Trophoblast cell (in vitro differentiated cells and primary cell): ENCODE results near the gene COL16A1.

ENCODE experiments used
- DNase-seq, 2 donors: peaks; one replicate each; pipeline ENCODE4 v3.0.0-alpha.2; 2016
- H2AFZ ChIP-seq: 2 replicates; pipeline ENCODE4 v1.6.1; 2013; ENCODE audit warnings: low read length, moderate library complexity, mild to moderate bottlenecking; ENCODE audit not compliant: insufficient read depth, poor library complexity
- H2AK5ac ChIP-seq: 2 replicates; pipeline ENCODE4 v1.6.1; 2013; ENCODE audit warnings: mild to moderate bottlenecking, low read length
- H2BK120ac ChIP-seq: 2 replicates; pipeline ENCODE4 v1.6.1; 2013; ENCODE audit warnings: low read length, mild to moderate bottlenecking, moderate library complexity; ENCODE audit not compliant: insufficient read depth, poor library complexity
- H2BK12ac ChIP-seq: 2 replicates; pipeline ENCODE4 v1.6.1; 2013; ENCODE audit warnings: mild to moderate bottlenecking, low read length, moderate library complexity
- H2BK5ac ChIP-seq: 2 replicates; pipeline ENCODE4 v1.6.1; 2013; ENCODE audit warnings: low read length, low read depth, moderate library complexity, mild to moderate bottlenecking; ENCODE audit not compliant: poor library complexity
- H3K14ac ChIP-seq: 2 replicates; pipeline ENCODE4 v1.6.1; 2013; ENCODE audit warnings: mild to moderate bottlenecking, low read length
- H3K18ac ChIP-seq: 2 replicates; pipeline ENCODE4 v1.6.1; 2013; ENCODE audit warnings: mild to moderate bottlenecking, low read length
- H3K23ac ChIP-seq: 2 replicates; pipeline ENCODE4 v1.6.1; 2013; ENCODE audit warnings: low read length
- H3K27ac ChIP-seq: 2 replicates; pipeline ENCODE4 v1.5.1; 2013; ENCODE audit warnings: low read depth, mild to moderate bottlenecking, inconsistent platforms, low read length, moderate library complexity
- H3K27me3 ChIP-seq: 2 replicates; pipeline ENCODE4 v1.6.1; 2013; ENCODE audit warnings: inconsistent platforms, mild to moderate bottlenecking, low read length, moderate library complexity; ENCODE audit not compliant: insufficient read depth
- H3K36me3 ChIP-seq, 2 experiments: 1 replicate in 1 of 2; 2 replicates in 1 of 2; pipeline ENCODE4 v1.6.1; 2013; ENCODE audit warnings: low read length in 2 of 2, mild to moderate bottlenecking in 2 of 2, moderate library complexity in 1 of 2; ENCODE audit not compliant: insufficient read depth in 2 of 2, control insufficient read depth in 1 of 2
- H3K4ac ChIP-seq: 2 replicates; pipeline ENCODE4 v1.6.1; 2013; ENCODE audit warnings: low read depth, mild to moderate bottlenecking, low read length, moderate library complexity
- H3K4me1 ChIP-seq, 2 experiments: 1 replicate in 1 of 2; 2 replicates in 1 of 2; pipeline ENCODE4 v1.6.1; 2013; ENCODE audit warnings: low read length in 2 of 2, mild to moderate bottlenecking in 2 of 2, moderate library complexity in 1 of 2; ENCODE audit not compliant: insufficient read depth in 2 of 2, control insufficient read depth in 1 of 2
- H3K4me2 ChIP-seq: 2 replicates; pipeline ENCODE4 v1.6.1; 2013; ENCODE audit warnings: inconsistent platforms, mild to moderate bottlenecking, low read length, moderate library complexity
- H3K4me3 ChIP-seq: 2 replicates; pipeline ENCODE4 v1.5.1; 2013; ENCODE audit warnings: mild to moderate bottlenecking, low read depth, low read length, inconsistent platforms
- H3K79me1 ChIP-seq: one replicate; pipeline ENCODE4 v1.6.1; 2013; ENCODE audit warnings: low read length
- H3K79me2 ChIP-seq: 2 replicates; pipeline ENCODE4 v1.6.1; 2013; ENCODE audit warnings: low read length, mild to moderate bottlenecking; ENCODE audit not compliant: control insufficient read depth, insufficient read depth, poor library complexity
- H3K9ac ChIP-seq: 2 replicates; pipeline ENCODE4 v1.6.1; 2013; ENCODE audit warnings: mild to moderate bottlenecking, low read length
- H3K9me3 ChIP-seq: 2 replicates; pipeline ENCODE4 v1.6.1; 2013; ENCODE audit warnings: low read depth, mild to moderate bottlenecking, control low read depth, inconsistent platforms, low read length; ENCODE audit not compliant: insufficient read depth
- H4K12ac ChIP-seq: 2 replicates; pipeline ENCODE4 v1.6.1; 2013; ENCODE audit warnings: low read depth, mild to moderate bottlenecking, low read length, moderate library complexity
- H4K8ac ChIP-seq: 2 replicates; pipeline ENCODE4 v1.6.1; 2013; ENCODE audit warnings: low read depth, mild to moderate bottlenecking, low read length, moderate library complexity
- H4K91ac ChIP-seq: one replicate; pipeline ENCODE4 v1.6.1; 2013; ENCODE audit warnings: low read depth, mild to moderate bottlenecking, low read length, moderate library complexity
- WGBS: extraction: QIAGEN DNeasy Blood & Tissue Kit; methylation state at CpG from one replicate; pipeline ENCODE4 v1.1.7; 2013; ENCODE audit warnings: missing lambda C conversion rate; ENCODE audit not compliant: insufficient read length, insufficient coverage; ENCODE audit errors: extremely low coverage; 5-methylcytosine and 5-hydroxymethylcytosine counted together

COL16A1 gene

GRCh38 chr1:31642897-31643296 is 60.9 kb downstream of the COL16A1 start:
- Histone ChIP-seq H2BK5ac (peak overlapping the region; percentile 93), H3K4me3 (no peak overlapping the region), H4K8ac (no peak overlapping the region), H2BK12ac (peak overlapping the region; percentile 31), H3K14ac (peak overlapping the region; percentile 46), H3K36me3 (no peaks in the 10 kb centered on the region), H3K27ac (peak overlapping the region; percentile 91), H2AK5ac (no peak overlapping the region), H3K9me3 (no peaks in the 10 kb centered on the region), H3K9ac (no peak overlapping the region), H4K12ac (no peak overlapping the region), H4K91ac (peak overlapping the region; percentile 84), H3K4me2 (peak overlapping the region; percentile 53), H2AFZ (no peak overlapping the region), H2BK120ac (peak overlapping the region; percentile 31), H3K4me1 (peaks cover 37 to 60% of the 10 kb centered on the region in 2 experiments), H3K23ac (no peak overlapping the region), H3K79me2 (peaks cover 18% of the 10 kb centered on the region), H3K79me1 (peaks cover 66% of the 10 kb centered on the region), H3K4ac (no peak overlapping the region), H3K18ac (no peak overlapping the region), H3K27me3 (no peaks in the 10 kb centered on the region)
- WGBS: no CpG with 5 or more reads among the region's 3 CpGs
- DNase-seq: no peak

DNA sequence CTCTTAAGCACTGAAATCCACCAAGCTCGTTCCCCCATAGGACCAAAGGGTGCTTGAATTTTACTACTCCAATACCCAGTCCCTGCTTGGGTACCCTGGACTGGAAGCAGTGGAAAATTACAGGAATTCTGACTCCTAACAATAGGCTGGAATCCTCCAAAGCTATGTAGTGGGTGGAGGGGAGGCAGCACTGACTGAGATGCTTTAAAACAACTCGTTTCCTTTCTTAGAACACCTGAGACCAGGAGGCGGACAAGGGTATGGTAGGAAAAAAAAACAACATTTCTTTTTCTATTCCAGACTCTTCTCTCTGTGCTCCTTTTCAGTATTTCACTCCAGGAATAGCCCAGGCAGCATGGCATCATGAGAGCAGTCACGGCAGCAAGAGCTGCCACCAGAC is 61.5 kb downstream of the COL16A1 start:
- peaks cover 62% of the 10 kb centered on the region for H3K79me1 ChIP-seq
- peaks cover 15% of the 10 kb centered on the region for H3K79me2 ChIP-seq
- H2BK5ac ChIP-seq: peak overlapping the region; percentile 93
- H4K8ac ChIP-seq: no peak overlapping the region
- peak overlapping the region; percentile 71 for H3K4ac ChIP-seq
- no peaks in the 10 kb centered on the region for H3K9me3 ChIP-seq
- WGBS: no CpG with 5 or more reads among the region's 4 CpGs
- peak overlapping the region; percentile 53 for H3K4me2 ChIP-seq
- peaks cover 34 to 57% of the 10 kb centered on the region in 2 experiments for H3K4me1 ChIP-seq
- H4K91ac ChIP-seq: peak overlapping the region; percentile 92
- peak overlapping the region; percentile 91 for H3K27ac ChIP-seq
- no peak overlapping the region for H3K4me3 ChIP-seq
- peak overlapping the region; percentile 81 for H3K18ac ChIP-seq
- no peak overlapping the region for H4K12ac ChIP-seq
- H3K9ac ChIP-seq: peak overlapping the region; percentile 63
- no peaks in the 10 kb centered on the region for H3K36me3 ChIP-seq
- no peak overlapping the region for H3K23ac ChIP-seq
- peak overlapping the region; percentile 65 for H3K14ac ChIP-seq
- H2AFZ ChIP-seq: no peak overlapping the region
- H2BK120ac ChIP-seq: peak overlapping the region; percentile 91
- DNase-seq: no peak
- peak overlapping the region; percentile 92 for H2BK12ac ChIP-seq
- H2AK5ac ChIP-seq: peak overlapping the region; percentile 83
- no peaks in the 10 kb centered on the region for H3K27me3 ChIP-seq

GRCh38 chr1:31640964-31641363 is 62.9 kb downstream of the COL16A1 start:
- H4K12ac ChIP-seq: no peak overlapping the region
- no CpG with 5 or more reads among the region's 4 CpGs for WGBS

DNA sequence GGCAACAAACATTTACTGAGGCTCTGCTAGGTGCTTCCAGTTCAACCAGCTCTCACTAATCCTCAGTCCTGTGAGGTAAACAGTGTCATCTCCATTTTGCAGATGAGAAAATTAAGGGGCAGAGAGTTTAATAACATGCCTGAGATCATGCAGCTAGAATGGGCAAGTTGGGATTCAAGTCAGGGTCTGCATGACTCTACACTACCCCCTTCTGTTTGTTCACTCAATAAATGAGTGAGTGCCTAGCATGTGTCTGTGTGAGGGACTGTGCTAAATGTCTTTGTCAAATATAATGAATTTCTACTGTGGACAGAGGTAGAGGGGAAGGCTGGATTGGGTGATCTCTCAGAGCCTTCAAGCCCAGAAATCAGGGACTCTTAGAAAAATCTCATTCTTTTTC is 63.6 kb downstream of the COL16A1 start:
- H2BK120ac ChIP-seq: peak overlapping the region; percentile 7
- peak overlapping the region; percentile 61 for H3K27ac ChIP-seq
- H3K9ac ChIP-seq: no peak overlapping the region
- no peak overlapping the region for H3K4me2 ChIP-seq
- peaks cover 15% of the 10 kb centered on the region for H3K79me2 ChIP-seq
- H3K27me3 ChIP-seq: no peaks in the 10 kb centered on the region
- peak overlapping the region; percentile 24 for H2AK5ac ChIP-seq
- peaks cover 0 to under 1% of the 10 kb centered on the region in 2 experiments for H3K36me3 ChIP-seq
- H3K4ac ChIP-seq: peak overlapping the region; percentile 32
- H3K79me1 ChIP-seq: peaks cover 51% of the 10 kb centered on the region
- H4K8ac ChIP-seq: no peak overlapping the region
- peaks cover 25 to 55% of the 10 kb centered on the region in 2 experiments for H3K4me1 ChIP-seq
- H3K4me3 ChIP-seq: no peak overlapping the region
- no peak overlapping the region for H3K14ac ChIP-seq
- no peak overlapping the region for H4K12ac ChIP-seq
- peak overlapping the region; percentile 22 for H3K18ac ChIP-seq
- DNase-seq: no peak
- H2AFZ ChIP-seq: no peak overlapping the region
- H4K91ac ChIP-seq: peak overlapping the region; percentile 53
- no peak overlapping the region for H3K23ac ChIP-seq
- H3K9me3 ChIP-seq: no peaks in the 10 kb centered on the region
- H2BK12ac ChIP-seq: peak overlapping the region; percentile 26
- H2BK5ac ChIP-seq: peak overlapping the region; percentile 38

More at GRCh38 chr1:31640964-31641363, 62.9 kb downstream of the COL16A1 start:
- H3K27ac ChIP-seq: peak overlapping the region; percentile 61
- H3K79me2 ChIP-seq: peaks cover 15% of the 10 kb centered on the region
- no peaks in the 10 kb centered on the region for H3K36me3 ChIP-seq
- H2AFZ ChIP-seq: peak overlapping the region; percentile 52
- peaks cover 50% of the 10 kb centered on the region for H3K79me1 ChIP-seq
- no peak overlapping the region for H3K23ac ChIP-seq
- H2AK5ac ChIP-seq: peak overlapping the region; percentile 73
- H3K4me2 ChIP-seq: peak overlapping the region; percentile 14
- peak overlapping the region; percentile 79 for H2BK5ac ChIP-seq
- H3K9ac ChIP-seq: no peak overlapping the region
- peak overlapping the region; percentile 67 for H3K18ac ChIP-seq
- peak overlapping the region; percentile 35 for H3K4ac ChIP-seq
- DNase-seq: no peak
- peak overlapping the region; percentile 44 for H4K8ac ChIP-seq
- no peak overlapping the region for H3K4me3 ChIP-seq
- peak overlapping the region; percentile 1 for H2BK12ac ChIP-seq
- peak overlapping the region; percentile 7 for H2BK120ac ChIP-seq
- no peaks in the 10 kb centered on the region for H3K9me3 ChIP-seq
- no peaks in the 10 kb centered on the region for H3K27me3 ChIP-seq
- peaks cover 27 to 53% of the 10 kb centered on the region in 2 experiments for H3K4me1 ChIP-seq
- H3K14ac ChIP-seq: peak overlapping the region; percentile 4
- peak overlapping the region; percentile 53 for H4K91ac ChIP-seq
